ENCODE measurements around the gene MRPS33.
"Not testable (repeated sequence)": the region's sequence is repeated elsewhere in the genome, so short reads cannot be mapped to it uniquely, and the experiment has no call there.

The MRPS33 gene

DNA sequence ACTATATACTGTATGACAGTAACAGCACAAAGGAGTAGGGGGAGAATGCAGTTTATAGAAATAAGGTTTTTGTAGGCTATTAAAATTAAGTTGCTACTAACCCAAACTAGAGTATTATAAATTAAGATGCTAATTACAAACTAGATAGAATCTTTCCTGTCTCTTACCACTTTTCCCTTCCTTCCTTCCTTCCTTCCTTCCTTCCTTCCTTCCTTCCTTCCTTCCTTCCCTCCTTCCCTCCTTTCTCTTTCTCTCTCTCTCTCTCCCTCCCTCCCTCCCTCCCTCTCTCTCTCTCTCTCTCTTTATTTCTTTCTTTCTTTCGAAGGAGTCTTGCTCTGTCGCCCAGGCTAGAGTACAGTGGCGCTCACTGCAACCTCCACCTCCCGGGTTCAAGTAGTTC is 53.6 kb downstream of the MRPS33 start:
- DNase-seq (ENCODE audit: extremely low spot score, insufficient read length, low read depth) (no peak), FAIRE-seq (no peak)

DNA sequence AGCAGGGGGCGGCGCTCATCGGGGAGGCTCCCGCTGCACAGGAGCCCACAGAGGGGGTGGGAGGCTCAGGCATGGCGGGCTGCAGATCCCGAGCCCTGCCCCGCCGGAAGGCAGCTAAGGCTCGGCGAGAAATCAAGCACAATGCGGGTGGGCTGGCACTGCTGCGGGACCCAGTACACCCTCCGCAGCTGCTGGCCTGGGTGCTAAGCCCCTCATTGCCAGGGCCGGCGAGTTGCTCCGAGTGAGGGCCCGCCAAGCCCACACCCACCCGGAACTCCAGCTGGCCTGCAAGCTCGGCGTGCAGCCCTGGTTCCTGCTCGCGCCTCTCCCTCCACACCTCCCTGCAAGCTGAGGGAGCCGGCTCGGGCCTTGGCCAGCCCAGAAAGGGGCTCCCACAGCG is 57.8 kb downstream of the MRPS33 start:
- not testable (repeated sequence) for FAIRE-seq; DNase-seq (ENCODE audit: extremely low spot score, insufficient read length, low read depth)

All from GM18507 (cell line).